OCI-LY3 (cell line): Measurements from ENCODE around the gene TAPBP.

Experiments used
- H2AFZ ChIP-seq: fragments of 200-600, 300-600 bp; shearing (Covaris generic); 2 replicates; pipeline ENCODE4 v1.6.0; 2014; ENCODE audit warnings: antibody characterized with exemption, low read depth, low read length
- H3K27ac ChIP-seq: fragments of 200-600, 300-600 bp; sonication (generic); 2 replicates; pipeline ENCODE4 v1.5.1; 2014; ENCODE audit warnings: mild to moderate bottlenecking, low read length, moderate library complexity, mixed read lengths
- H3K27me3 ChIP-seq: fragments of 200-600, 300-600 bp; sonication (generic); 2 replicates; pipeline ENCODE4 v1.6.1; 2014; ENCODE audit warnings: low read depth, low read length, mixed read lengths
- H3K36me3 ChIP-seq: fragments of 200-600, 300-600 bp; sonication (generic); replicated peaks from 2 replicates; pipeline ENCODE3; 2014; ENCODE audit warnings: low read depth, low read length, mixed read lengths
- H3K4me1 ChIP-seq: fragments of 300-600, 200-600 bp; sonication (generic); 2 replicates; pipeline ENCODE4 v1.6.1; 2014; ENCODE audit warnings: low read length, mixed read lengths
- H3K4me2 ChIP-seq: fragments of 200-600, 300-600 bp; sonication (generic); 2 replicates; pipeline ENCODE4 v1.6.1; 2014; ENCODE audit warnings: low read length, mixed read lengths
- H3K4me3 ChIP-seq: fragments of 300-600, 200-600 bp; sonication (generic); 2 replicates; pipeline ENCODE4 v1.5.1; 2014; ENCODE audit warnings: antibody characterized with exemption, mild to moderate bottlenecking, low read length, moderate library complexity
- H3K79me2 ChIP-seq: fragments of 300-600, 200-600 bp; shearing (Covaris generic); 2 replicates; pipeline ENCODE4 v1.6.1; 2014; ENCODE audit warnings: mild to moderate bottlenecking, low read length, mixed read lengths
- H3K9ac ChIP-seq: fragments of 300-600, 200-600 bp; shearing (Covaris generic); 2 replicates; pipeline ENCODE4 v1.6.0; 2014; ENCODE audit warnings: mild to moderate bottlenecking, low read length, moderate library complexity
- H3K9me3 ChIP-seq: fragments of 200-600, 300-600 bp; shearing (Covaris generic); 2 replicates; pipeline ENCODE4 v1.6.1; 2014; ENCODE audit warnings: low read length, mixed read lengths; ENCODE audit not compliant: insufficient read depth
- H4K20me1 ChIP-seq: fragments of 200-600, 300-600 bp; sonication (generic); 2 replicates; pipeline ENCODE4 v1.6.1; 2016; ENCODE audit warnings: low read length, mixed read lengths; ENCODE audit not compliant: insufficient read depth
- CTCF ChIP-seq: fragments of 200-600, 300-600 bp; sonication (generic); IDR thresholded peaks from 2 replicates; pipeline ENCODE4 v1.5.1; 2014; ENCODE audit warnings: antibody characterized with exemption, low read length, low read depth
- EZH2phosphoT487 ChIP-seq: fragments of 200-600 bp; shearing (Covaris generic); IDR thresholded peaks from 2 replicates; pipeline ENCODE4 v1.6.1; 2018; ENCODE audit warnings: antibody characterized with exemption, mixed run types, low read depth

TAPBP gene

GRCh38 chr6:33273924-33274902 lies 39.7 kb downstream of the TAPBP start:
- peak overlapping the region; percentile 97 for H3K4me3 ChIP-seq
- H3K9ac ChIP-seq, result peak overlapping the region; percentile 94; the same call in 1 of the 2 replicates
- H3K4me2 ChIP-seq, result peak overlapping the region; percentile 89
- H3K27me3 ChIP-seq, result no peaks in the 10 kb centered on the region
- no peaks in the 10 kb centered on the region for H3K9me3 ChIP-seq
- H4K20me1 ChIP-seq, result peaks cover 40% of the 10 kb centered on the region
- H3K27ac ChIP-seq, result peak overlapping the region; percentile 69
- H3K4me1 ChIP-seq, result peaks cover 48% of the 10 kb centered on the region
- TF ChIP-seq CTCF, result no peak
- no peak for TF ChIP-seq EZH2phosphoT487
- H3K36me3 ChIP-seq, result peaks cover 46% of the 10 kb centered on the region
- H2AFZ ChIP-seq, result no peak overlapping the region
- H3K79me2 ChIP-seq, result peaks cover 55% of the 10 kb centered on the region

- no peaks in the 10 kb centered on the region for H3K27me3 ChIP-seq
- H3K36me3 ChIP-seq, result peaks cover 46% of the 10 kb centered on the region
Observed at GRCh38 chr6:33273129-33273923, 40.6 kb downstream of the TAPBP start.

GRCh38 chr6:33272275-33273128 lies 41.4 kb downstream of the TAPBP start:
- peaks cover 46% of the 10 kb centered on the region for H3K36me3 ChIP-seq

More at GRCh38 chr6:33273129-33273923, 40.6 kb downstream of the TAPBP start:
- TF ChIP-seq CTCF (no peak), EZH2phosphoT487 (no peak)
- Histone ChIP-seq H4K20me1 (peaks cover 40% of the 10 kb centered on the region), H3K4me1 (peaks cover 48% of the 10 kb centered on the region), H3K9ac (peak overlapping the region; percentile 94), H3K9me3 (no peaks in the 10 kb centered on the region), H2AFZ (no peak overlapping the region), H3K27ac (peak overlapping the region; percentile 69), H3K4me3 (peak overlapping the region; percentile 97), H3K4me2 (peak overlapping the region; percentile 89), H3K79me2 (peaks cover 55% of the 10 kb centered on the region)

More at GRCh38 chr6:33272275-33273128, 41.4 kb downstream of the TAPBP start:
- TF ChIP-seq CTCF (no peak), EZH2phosphoT487 (no peak)
- no peaks in the 10 kb centered on the region for H3K9me3 ChIP-seq
- peaks cover 40% of the 10 kb centered on the region for H4K20me1 ChIP-seq
- no peak overlapping the region for H2AFZ ChIP-seq
- peak overlapping the region; percentile 97 for H3K4me3 ChIP-seq
- H3K27ac ChIP-seq, result peak overlapping the region; percentile 69
- peaks cover 55% of the 10 kb centered on the region for H3K79me2 ChIP-seq
- H3K4me2 ChIP-seq, result peak overlapping the region; percentile 89
- H3K27me3 ChIP-seq, result no peaks in the 10 kb centered on the region
- peak overlapping the region; percentile 94 for H3K9ac ChIP-seq
- peaks cover 43% of the 10 kb centered on the region for H3K4me1 ChIP-seq
